ENCODE results near the gene BOLL.

Gene BOLL

DNA sequence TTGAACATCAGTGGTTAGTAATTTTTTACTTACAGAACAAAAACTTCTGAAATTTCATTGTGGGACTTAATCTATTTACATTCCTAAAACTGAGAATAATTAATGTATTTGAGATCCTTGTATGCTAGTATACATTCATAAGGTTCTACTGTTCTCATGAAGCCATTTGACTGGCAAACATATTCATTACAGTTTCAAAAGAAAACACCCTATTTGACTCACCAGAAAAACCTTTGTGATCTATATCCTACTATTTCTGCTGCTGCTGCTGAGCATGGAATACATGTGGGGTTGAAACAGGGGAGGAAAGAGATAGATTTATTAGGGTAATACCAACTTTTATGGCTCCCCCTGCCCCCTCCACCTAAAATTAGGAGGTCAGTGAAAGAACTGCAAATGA is 58.1 kb downstream of the BOLL start:
- ATAC-seq, result no peak

DNA sequence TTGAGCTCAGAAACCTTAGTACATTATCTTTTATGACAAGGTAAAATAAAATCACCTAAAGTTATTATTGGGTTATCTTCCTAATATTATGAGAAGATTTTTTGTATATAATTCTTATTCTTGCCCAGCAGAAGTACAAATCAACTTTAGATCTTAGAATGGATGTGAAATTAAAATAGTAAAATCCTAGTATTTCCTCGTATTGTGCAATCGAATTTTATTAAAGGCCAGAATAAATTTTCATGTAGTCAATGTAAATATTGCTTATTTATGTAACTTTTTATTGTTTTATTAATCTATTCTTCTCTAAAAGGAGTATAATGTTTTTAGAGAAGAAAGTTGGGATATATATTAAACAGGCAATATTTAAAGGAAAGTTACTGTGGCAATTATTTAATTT is 67.3 kb downstream of the BOLL start:
- TF ChIP-seq OSR1 (CRISPR knock-in tag; IDR thresholded peaks at IDR 0.05) (no peak), ARNTL (CRISPR knock-in tag; IDR thresholded peaks at IDR 0.05; ENCODE audit: borderline replicate concordance, low read depth) (no peak), TOX (CRISPR knock-in tag; IDR thresholded peaks at IDR 0.05; ENCODE audit: borderline replicate concordance) (no peak), ZFP30 (CRISPR knock-in tag; IDR thresholded peaks at IDR 0.05) (no peak), ZNF70 (CRISPR knock-in tag; IDR thresholded peaks at IDR 0.05) (no peak), PPARA (CRISPR knock-in tag; IDR thresholded peaks at IDR 0.05; ENCODE audit: borderline replicate concordance) (no peak), ZNF565 (CRISPR knock-in tag; conservative IDR thresholded peaks at IDR 0.05; ENCODE audit: low read depth) (no peak), GLIS3 (CRISPR knock-in tag; IDR thresholded peaks at IDR 0.05) (no peak)
- TF ChIP-seq, protein P1, sequence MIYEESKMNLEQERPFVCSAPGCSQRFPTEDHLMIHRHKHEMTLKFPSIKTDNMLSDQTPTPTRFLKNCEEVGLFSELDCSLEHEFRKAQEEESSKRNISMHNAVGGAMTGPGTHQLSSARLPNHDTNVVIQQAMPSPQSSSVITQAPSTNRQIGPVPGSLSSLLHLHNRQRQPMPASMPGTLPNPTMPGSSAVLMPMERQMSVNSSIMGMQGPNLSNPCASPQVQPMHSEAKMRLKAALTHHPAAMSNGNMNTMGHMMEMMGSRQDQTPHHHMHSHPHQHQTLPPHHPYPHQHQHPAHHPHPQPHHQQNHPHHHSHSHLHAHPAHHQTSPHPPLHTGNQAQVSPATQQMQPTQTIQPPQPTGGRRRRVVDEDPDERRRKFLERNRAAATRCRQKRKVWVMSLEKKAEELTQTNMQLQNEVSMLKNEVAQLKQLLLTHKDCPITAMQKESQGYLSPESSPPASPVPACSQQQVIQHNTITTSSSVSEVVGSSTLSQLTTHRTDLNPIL (CRISPR knock-in tag; IDR thresholded peaks at IDR 0.05; ENCODE audit: low read depth), result no peak
- TF ChIP-seq, protein P2, sequence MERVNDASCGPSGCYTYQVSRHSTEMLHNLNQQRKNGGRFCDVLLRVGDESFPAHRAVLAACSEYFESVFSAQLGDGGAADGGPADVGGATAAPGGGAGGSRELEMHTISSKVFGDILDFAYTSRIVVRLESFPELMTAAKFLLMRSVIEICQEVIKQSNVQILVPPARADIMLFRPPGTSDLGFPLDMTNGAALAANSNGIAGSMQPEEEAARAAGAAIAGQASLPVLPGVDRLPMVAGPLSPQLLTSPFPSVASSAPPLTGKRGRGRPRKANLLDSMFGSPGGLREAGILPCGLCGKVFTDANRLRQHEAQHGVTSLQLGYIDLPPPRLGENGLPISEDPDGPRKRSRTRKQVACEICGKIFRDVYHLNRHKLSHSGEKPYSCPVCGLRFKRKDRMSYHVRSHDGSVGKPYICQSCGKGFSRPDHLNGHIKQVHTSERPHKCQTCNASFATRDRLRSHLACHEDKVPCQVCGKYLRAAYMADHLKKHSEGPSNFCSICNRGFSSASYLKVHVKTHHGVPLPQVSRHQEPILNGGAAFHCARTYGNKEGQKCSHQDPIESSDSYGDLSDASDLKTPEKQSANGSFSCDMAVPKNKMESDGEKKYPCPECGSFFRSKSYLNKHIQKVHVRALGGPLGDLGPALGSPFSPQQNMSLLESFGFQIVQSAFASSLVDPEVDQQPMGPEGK (CRISPR knock-in tag; IDR thresholded peaks at IDR 0.05; ENCODE audit: borderline replicate concordance), result no peak
- TF ChIP-seq, protein P3, sequence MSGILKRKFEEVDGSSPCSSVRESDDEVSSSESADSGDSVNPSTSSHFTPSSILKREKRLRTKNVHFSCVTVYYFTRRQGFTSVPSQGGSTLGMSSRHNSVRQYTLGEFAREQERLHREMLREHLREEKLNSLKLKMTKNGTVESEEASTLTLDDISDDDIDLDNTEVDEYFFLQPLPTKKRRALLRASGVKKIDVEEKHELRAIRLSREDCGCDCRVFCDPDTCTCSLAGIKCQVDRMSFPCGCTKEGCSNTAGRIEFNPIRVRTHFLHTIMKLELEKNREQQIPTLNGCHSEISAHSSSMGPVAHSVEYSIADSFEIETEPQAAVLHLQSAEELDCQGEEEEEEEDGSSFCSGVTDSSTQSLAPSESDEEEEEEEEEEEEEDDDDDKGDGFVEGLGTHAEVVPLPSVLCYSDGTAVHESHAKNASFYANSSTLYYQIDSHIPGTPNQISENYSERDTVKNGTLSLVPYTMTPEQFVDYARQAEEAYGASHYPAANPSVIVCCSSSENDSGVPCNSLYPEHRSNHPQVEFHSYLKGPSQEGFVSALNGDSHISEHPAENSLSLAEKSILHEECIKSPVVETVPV (CRISPR knock-in tag; IDR thresholded peaks at IDR 0.05), result no peak
- ATAC-seq, result no peak

More for the DNA sequence above, 58.1 kb downstream of the BOLL start:
- no peak for TF ChIP-seq BACH2 (CRISPR knock-in tag; IDR thresholded peaks at IDR 0.05; ENCODE audit: borderline replicate concordance)

DNA sequence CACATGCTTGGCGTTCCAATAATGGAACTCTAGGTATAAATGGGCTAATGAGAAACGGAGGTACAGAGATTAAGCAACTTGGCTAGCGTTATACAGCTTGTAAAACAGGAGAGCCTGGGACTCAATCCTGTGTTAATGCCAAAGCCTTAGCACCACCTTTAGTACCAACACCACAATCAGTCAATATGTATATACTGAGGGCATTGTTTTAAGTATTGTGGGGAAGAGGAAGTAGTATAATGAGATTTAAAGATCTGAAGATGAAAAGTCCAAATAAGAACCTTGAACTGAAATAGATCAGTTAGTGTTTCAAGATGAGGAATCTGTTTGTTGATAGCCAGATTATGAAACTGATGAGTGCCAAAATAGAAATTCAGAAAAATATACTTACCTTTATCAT is 71.8 kb downstream of the BOLL start:
- TF ChIP-seq, protein P1 (CRISPR knock-in tag; IDR thresholded peaks at IDR 0.05; ENCODE audit: low read depth), result no peak
- no peak for TF ChIP-seq ZNF8 (CRISPR knock-in tag; IDR thresholded peaks at IDR 0.05)
- TF ChIP-seq ZC3H10 (CRISPR knock-in tag; IDR thresholded peaks at IDR 0.05), result no peak
- TF ChIP-seq ISL1 (CRISPR knock-in tag; IDR thresholded peaks at IDR 0.05), result no peak
- TF ChIP-seq ZNF70 (CRISPR knock-in tag; IDR thresholded peaks at IDR 0.05), result no peak
- no peak for TF ChIP-seq ARNTL (CRISPR knock-in tag; IDR thresholded peaks at IDR 0.05; ENCODE audit: borderline replicate concordance, low read depth)
- ATAC-seq, result no peak

DNA sequence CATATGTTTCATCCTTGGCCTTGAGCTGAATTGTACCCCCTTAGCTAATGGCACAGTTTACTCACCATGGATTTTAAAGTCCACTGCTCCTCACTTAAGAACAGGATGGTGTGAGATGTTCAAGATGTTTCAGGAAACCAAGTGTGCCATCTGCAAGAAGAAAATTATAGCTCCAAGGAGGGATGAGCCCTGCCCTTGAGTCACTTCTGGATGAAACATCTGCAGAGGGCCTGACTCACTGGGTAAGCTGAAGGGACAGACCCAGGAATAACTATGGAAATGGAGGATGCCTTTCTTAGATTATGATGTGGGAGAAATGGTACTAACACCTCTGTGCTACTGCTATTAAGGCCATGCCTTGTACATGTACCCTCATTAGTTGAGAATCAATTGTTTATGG is 73.5 kb downstream of the BOLL start:
- no peak for TF ChIP-seq OSR1 (CRISPR knock-in tag; IDR thresholded peaks at IDR 0.05)
- no peak for TF ChIP-seq TOX (CRISPR knock-in tag; IDR thresholded peaks at IDR 0.05; ENCODE audit: borderline replicate concordance)
- TF ChIP-seq CSDC2 (CRISPR knock-in tag; IDR thresholded peaks at IDR 0.05), result no peak
- TF ChIP-seq, protein P4, sequence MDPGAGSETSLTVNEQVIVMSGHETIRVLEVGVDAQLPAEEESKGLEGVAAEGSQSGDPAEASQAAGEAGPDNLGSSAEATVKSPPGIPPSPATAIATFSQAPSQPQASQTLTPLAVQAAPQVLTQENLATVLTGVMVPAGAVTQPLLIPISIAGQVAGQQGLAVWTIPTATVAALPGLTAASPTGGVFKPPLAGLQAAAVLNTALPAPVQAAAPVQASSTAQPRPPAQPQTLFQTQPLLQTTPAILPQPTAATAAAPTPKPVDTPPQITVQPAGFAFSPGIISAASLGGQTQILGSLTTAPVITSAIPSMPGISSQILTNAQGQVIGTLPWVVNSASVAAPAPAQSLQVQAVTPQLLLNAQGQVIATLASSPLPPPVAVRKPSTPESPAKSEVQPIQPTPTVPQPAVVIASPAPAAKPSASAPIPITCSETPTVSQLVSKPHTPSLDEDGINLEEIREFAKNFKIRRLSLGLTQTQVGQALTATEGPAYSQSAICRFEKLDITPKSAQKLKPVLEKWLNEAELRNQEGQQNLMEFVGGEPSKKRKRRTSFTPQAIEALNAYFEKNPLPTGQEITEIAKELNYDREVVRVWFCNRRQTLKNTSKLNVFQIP (CRISPR knock-in tag; IDR thresholded peaks at IDR 0.05; ENCODE audit: borderline replicate concordance, low read depth), result no peak
- no peak for TF ChIP-seq RARB (CRISPR knock-in tag; IDR thresholded peaks at IDR 0.05)
- no peak for TF ChIP-seq ARNTL (CRISPR knock-in tag; IDR thresholded peaks at IDR 0.05; ENCODE audit: borderline replicate concordance, low read depth)
- TF ChIP-seq, protein P5, sequence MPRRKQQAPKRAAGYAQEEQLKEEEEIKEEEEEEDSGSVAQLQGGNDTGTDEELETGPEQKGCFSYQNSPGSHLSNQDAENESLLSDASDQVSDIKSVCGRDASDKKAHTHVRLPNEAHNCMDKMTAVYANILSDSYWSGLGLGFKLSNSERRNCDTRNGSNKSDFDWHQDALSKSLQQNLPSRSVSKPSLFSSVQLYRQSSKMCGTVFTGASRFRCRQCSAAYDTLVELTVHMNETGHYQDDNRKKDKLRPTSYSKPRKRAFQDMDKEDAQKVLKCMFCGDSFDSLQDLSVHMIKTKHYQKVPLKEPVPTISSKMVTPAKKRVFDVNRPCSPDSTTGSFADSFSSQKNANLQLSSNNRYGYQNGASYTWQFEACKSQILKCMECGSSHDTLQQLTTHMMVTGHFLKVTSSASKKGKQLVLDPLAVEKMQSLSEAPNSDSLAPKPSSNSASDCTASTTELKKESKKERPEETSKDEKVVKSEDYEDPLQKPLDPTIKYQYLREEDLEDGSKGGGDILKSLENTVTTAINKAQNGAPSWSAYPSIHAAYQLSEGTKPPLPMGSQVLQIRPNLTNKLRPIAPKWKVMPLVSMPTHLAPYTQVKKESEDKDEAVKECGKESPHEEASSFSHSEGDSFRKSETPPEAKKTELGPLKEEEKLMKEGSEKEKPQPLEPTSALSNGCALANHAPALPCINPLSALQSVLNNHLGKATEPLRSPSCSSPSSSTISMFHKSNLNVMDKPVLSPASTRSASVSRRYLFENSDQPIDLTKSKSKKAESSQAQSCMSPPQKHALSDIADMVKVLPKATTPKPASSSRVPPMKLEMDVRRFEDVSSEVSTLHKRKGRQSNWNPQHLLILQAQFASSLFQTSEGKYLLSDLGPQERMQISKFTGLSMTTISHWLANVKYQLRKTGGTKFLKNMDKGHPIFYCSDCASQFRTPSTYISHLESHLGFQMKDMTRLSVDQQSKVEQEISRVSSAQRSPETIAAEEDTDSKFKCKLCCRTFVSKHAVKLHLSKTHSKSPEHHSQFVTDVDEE (CRISPR knock-in tag; IDR thresholded peaks at IDR 0.05), result no peak
- no peak for TF ChIP-seq ZNF70 (CRISPR knock-in tag; IDR thresholded peaks at IDR 0.05)
- TF ChIP-seq ZFP3 (CRISPR knock-in tag; IDR thresholded peaks at IDR 0.05), result no peak
- no peak for TF ChIP-seq PPARA (CRISPR knock-in tag; IDR thresholded peaks at IDR 0.05; ENCODE audit: borderline replicate concordance)
- TF ChIP-seq ESRRG (CRISPR knock-in tag; IDR thresholded peaks at IDR 0.05), result no peak
- no peak for ATAC-seq

Measured in SK-N-SH treated with all-trans-retinoic acid at 6 μM for 48 hours (cell line).